Kidney (tissue), 14 donors: Measurements from ENCODE around the gene ASB6. TPM values are rescaled to one million over a fixed set of nuclear protein-coding genes. Genes with fewer than 3 reads are reported as not detected.

Experiments used
- DNase-seq, 5 donors: peaks; one replicate each; pipeline ENCODE4 v3.0.0-alpha.2; 2013 to 2020
- FAIRE-seq: peaks from 2 replicates; lab custom pipeline; 2012; peaks lifted over from hg19 to GRCh38; lab: Jason Lieb, UNC
- H3K27ac ChIP-seq, 2 donors: one replicate each; pipeline ENCODE4 v1.7.0; 2013; ENCODE audit warnings: low read depth in 2 of 2, low read length in 2 of 2, inconsistent platforms in 1 of 2
- H3K27me3 ChIP-seq: one replicate; pipeline ENCODE4 v1.7.1; 2013; ENCODE audit warnings: low read length, inconsistent platforms; ENCODE audit not compliant: control insufficient read depth, insufficient read depth
- H3K36me3 ChIP-seq, 3 donors: one replicate each; pipeline versions ENCODE4 v1.7.0 to v1.7.1; 2013; ENCODE audit warnings: low read length in 3 of 3, control low read depth in 1 of 3, inconsistent platforms in 1 of 3; ENCODE audit not compliant: insufficient read depth in 3 of 3, control insufficient read depth in 2 of 3
- H3K4me1 ChIP-seq, 3 donors: one replicate each; pipeline versions ENCODE4 v1.7.0 to v1.7.1; 2013; ENCODE audit warnings: low read length in 3 of 3, inconsistent platforms in 1 of 3, low read depth in 1 of 3; ENCODE audit not compliant: control insufficient read depth in 2 of 3, insufficient read depth in 2 of 3
- H3K4me3 ChIP-seq, 3 donors: one replicate each; pipeline versions ENCODE4 v1.7.0 to v1.8.1; 2013; ENCODE audit warnings: low read length in 3 of 3, control low read depth in 1 of 3, inconsistent platforms in 1 of 3
- H3K9ac ChIP-seq, 3 donors: one replicate each; pipeline versions ENCODE4 v1.7.0 to v1.7.1; 2013; ENCODE audit warnings: low read length in 3 of 3, control low read depth in 1 of 3, inconsistent platforms in 1 of 3
- H3K9me3 ChIP-seq, 3 donors: one replicate each; pipeline versions ENCODE4 v1.7.0 to v1.7.1; 2013; ENCODE audit warnings: low read length in 3 of 3, control low read depth in 1 of 3, inconsistent platforms in 1 of 3; ENCODE audit not compliant: control insufficient read depth in 2 of 3, insufficient read depth in 1 of 3
- CTCF ChIP-seq: IDR thresholded peaks from 3 replicates; pipeline ENCODE4 v1.5.1; 2012; ENCODE audit warnings: mild to moderate bottlenecking, moderate library complexity, borderline replicate concordance; ENCODE audit not compliant: insufficient read depth; ENCODE audit errors: extremely low read depth
- intact Hi-C: fragments of 100-400 bp; cut with DNase I; formaldehyde crosslinking; loops from one replicate; pipeline ENCODE4 v1.11.1; 2022
- polyA plus RNA-seq: library from polyadenylated mRNA; stranded (reverse); fragments of 350-450 nt; fragmentation: Illumina TruSeq; extraction: RNeasy Lipid Tissue Mini Kit (QIAGEN cat#74804); gene quantifications from one replicate; pipeline ENCODE4 v1.2.3, GENCODE V29; 2014; ENCODE audit warnings: low read depth, low replicate concordance; ENCODE audit not compliant: insufficient read depth
- total RNA-seq: library from RNA; stranded (reverse); fragmentation: NEBNext Ultra II Directional; extraction: Animal tissue kit (Norgen Biotek cat#: 25700); gene quantifications from one replicate; pipeline ENCODE4 v1.2.1, GENCODE V29; 2021
- donor health status: control.
- donor health status: control.
- donor health status: control.
- donor health status: control.
- donor health status: control.
- donor health status: DM: yes; HTN: yes; CAD: no.
- donor health status: Normal renal cell carcinoma (clear cell type).

ASB6 gene
- total and polyA plus RNA-seq, 2 donors from 2014 or later = 18.1 to 22.5 TPM

- FAIRE-seq (no peak), DNase-seq (no peak)
- no peaks in the 10 kb centered on the region for H3K36me3 ChIP-seq
- H3K4me3 ChIP-seq = no peak overlapping the region
- H3K9me3 ChIP-seq = no peaks in the 10 kb centered on the region
- no peaks in the 10 kb centered on the region for H3K4me1 ChIP-seq
- intact Hi-C loops = loop anchor here (10.0 kb wide), 1 partner anchor 136 kb away; no protein-coding TSS in a partner anchor
- H3K9ac ChIP-seq = no peak overlapping the region
- TF ChIP-seq CTCF = no peak
- no peak overlapping the region for H3K27ac ChIP-seq
- H3K27me3 ChIP-seq = no peaks in the 10 kb centered on the region
Observed at GRCh38 chr9:129648764-129649115, 6.8 kb upstream of the ASB6 start.

- TF ChIP-seq CTCF = no peak
- Histone ChIP-seq H3K36me3 (no peaks in the 10 kb centered on the region), H3K4me3 (no peak overlapping the region), H3K27me3 (no peaks in the 10 kb centered on the region), H3K9me3 (no peaks in the 10 kb centered on the region), H3K4me1 (no peaks in the 10 kb centered on the region), H3K9ac (no peak overlapping the region), H3K27ac (no peak overlapping the region)
- DNase-seq (no peak), FAIRE-seq (no peak)
- intact Hi-C loops = loop anchor here (10.0 kb wide), 1 partner anchor 137 kb away; no protein-coding TSS in a partner anchor
Observed at GRCh38 chr9:129648092-129648763, 6.3 kb upstream of the ASB6 start.

GRCh38 chr9:129647635-129648034, 5.7 kb upstream of the ASB6 start:
- Histone ChIP-seq H3K4me3 (no peak overlapping the region), H3K27me3 (no peaks in the 10 kb centered on the region), H3K4me1 (no peaks in the 10 kb centered on the region), H3K9me3 (no peaks in the 10 kb centered on the region), H3K36me3 (no peaks in the 10 kb centered on the region), H3K9ac (no peak overlapping the region), H3K27ac (no peak overlapping the region)
- no peak for FAIRE-seq
- TF ChIP-seq CTCF = no peak
- no peak for DNase-seq
- intact Hi-C loops = loop anchor here (10.0 kb wide), 1 partner anchor 137 kb away; no protein-coding TSS in a partner anchor

GRCh38 chr9:129646654-129647053, 4.7 kb upstream of the ASB6 start:
- H3K27ac ChIP-seq = no peak overlapping the region
- H3K27me3 ChIP-seq = no peaks in the 10 kb centered on the region
- no peak overlapping the region for H3K9ac ChIP-seq
- peaks cover 0 to 3% (median 0%) of the 10 kb centered on the region in 3 donors for H3K4me1 ChIP-seq
- H3K36me3 ChIP-seq = no peaks in the 10 kb centered on the region
- no peak overlapping the region for H3K4me3 ChIP-seq
- no peak for TF ChIP-seq CTCF
- intact Hi-C loops = loop anchor here (10.0 kb wide), 1 partner anchor 138 kb away; no protein-coding TSS in a partner anchor
- no peak for DNase-seq
- no peak for FAIRE-seq
- H3K9me3 ChIP-seq = no peaks in the 10 kb centered on the region
